HG02970 (cell line): ENCODE measurements around the gene STYXL1.
"Not testable (repeated sequence)": the region's sequence is repeated elsewhere in the genome, so short reads cannot be mapped to it uniquely, and the experiment has no call there.

Experiments
- ATAC-seq: cut with Tn5 transposase; IDR thresholded peaks from one replicate; pipeline ENCODE4 v1.9.1; 2021; ENCODE audit warnings: mild to moderate bottlenecking, moderate library complexity, moderate number of reproducible peaks; ENCODE audit not compliant: unreplicated experiment, low FRiP score

Gene STYXL1

DNA sequence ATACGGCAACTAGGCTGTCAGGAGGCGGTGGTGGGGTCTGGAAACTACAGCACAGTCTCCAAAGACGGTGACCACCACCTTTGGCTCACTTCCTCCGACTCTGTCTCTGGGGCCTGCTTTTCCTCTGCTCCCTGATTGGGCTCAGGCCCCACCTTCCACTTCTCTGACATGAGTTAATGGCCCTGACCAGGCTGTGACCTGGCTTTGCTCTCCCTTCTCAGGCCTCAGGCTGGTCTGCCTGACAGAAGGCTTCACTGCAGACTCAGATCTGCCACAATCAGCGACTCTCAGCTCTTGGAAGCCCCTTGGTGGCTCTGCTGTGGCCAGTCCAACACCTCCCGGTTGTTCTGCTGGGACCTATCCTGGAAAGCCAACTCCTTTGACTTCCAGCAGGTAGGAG lies 7.7 kb downstream of the STYXL1 start:
- ATAC-seq = no peak

GRCh38 chr7:76037310-76037709 lies 10.5 kb downstream of the STYXL1 start:
- ATAC-seq = no peak

DNA sequence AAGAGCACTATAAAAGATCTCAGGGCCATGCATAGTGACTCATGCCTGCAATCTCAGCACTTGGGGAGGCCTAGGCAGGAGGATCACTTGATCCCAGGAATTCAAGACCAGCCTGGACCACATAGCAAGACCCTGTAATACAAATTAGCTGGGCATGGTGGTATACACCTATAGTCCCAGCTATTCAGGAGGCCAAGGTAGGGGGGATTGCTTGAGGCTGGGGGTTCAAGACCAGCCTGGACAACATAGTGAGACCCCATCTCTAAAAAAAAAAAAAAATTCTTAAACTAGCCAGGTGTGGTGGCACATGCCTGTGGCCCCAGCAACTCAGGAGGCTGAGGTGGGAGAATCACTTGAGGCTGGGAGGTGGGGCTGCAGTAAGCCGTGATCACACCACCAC lies 15.8 kb downstream of the STYXL1 start:
- no peak for ATAC-seq

- ATAC-seq = not testable (repeated sequence)
These were observed 18.1 kb downstream of the STYXL1 start for GRCh38 chr7:76029682-76030081.

DNA sequence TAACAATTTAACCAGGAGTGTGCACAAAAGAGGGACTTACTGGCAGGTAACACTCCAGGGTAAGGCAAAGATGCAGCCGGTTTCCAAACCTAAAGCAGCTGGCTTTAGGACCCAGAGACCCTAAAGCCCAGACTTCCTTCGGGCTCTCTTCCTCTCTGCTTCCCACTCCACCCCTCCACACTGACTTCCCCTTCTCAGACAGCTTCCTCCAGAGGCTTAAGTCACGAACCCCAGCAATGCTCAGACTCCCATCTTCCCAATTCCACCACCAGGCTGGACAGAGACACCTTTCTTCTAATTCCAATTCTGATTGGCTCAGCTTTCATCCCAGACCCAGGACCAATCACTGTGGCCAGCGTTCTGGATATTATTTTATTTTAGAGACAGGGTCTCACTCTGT lies 24.8 kb downstream of the STYXL1 start:
- ATAC-seq = no peak

DNA sequence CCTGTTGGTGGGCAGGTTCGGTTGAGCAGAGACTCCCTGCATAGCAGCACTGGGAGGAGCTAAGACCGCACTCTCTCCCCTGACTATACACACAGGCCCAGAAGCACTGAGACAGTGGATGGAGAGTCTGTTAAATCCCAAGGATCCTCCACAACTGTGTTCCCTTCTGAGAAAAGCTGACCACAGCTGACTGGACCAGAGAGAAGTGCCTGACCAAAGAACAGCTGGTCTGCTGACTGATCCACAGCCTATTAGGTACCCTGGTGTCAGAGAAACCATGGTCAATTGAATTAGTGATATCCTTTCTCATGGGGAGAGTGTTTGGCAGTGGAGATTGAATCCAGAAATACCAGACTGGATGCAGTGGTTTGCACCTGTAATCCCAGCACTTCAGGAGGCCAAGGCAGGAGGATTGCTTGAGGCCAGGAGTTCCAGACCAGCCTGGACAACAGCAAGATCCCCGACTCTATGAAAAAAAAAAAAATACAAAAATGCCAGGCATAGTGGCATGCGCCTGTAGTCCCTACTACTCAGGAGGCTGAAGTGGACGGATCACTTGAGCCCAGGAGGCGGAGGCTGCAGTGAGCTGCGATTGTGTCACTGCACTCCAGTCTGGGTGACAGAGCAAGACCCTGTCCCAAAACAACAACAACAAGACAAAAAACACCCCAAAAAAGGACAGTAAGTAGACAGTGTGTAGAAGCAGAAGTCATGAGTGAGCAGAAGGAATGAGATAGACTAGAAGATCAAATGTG lies 25.6 kb downstream of the STYXL1 start:
- ATAC-seq = no peak

- ATAC-seq = no peak
These were observed 27.6 kb downstream of the STYXL1 start for GRCh38 chr7:76020031-76020714.

DNA sequence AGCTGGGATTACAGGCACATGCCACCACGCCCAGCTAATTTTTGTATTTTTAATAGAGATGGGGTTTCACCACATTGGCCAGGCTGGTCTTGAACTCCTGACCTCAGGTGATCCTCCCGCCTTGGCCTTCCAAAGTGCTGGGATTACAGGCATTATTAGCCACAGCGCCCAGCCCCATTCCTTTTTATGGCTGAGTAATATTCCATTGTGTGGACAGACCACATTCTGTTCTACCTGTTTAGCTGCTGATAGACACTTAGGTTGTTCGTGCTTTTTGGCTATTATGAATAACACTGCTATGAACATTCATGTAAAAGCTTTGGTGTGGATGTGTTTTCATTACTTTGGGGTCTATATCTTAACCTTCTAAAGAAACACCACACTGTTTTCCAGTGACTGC lies 29.3 kb downstream of the STYXL1 start:
- not testable (repeated sequence) for ATAC-seq

DNA sequence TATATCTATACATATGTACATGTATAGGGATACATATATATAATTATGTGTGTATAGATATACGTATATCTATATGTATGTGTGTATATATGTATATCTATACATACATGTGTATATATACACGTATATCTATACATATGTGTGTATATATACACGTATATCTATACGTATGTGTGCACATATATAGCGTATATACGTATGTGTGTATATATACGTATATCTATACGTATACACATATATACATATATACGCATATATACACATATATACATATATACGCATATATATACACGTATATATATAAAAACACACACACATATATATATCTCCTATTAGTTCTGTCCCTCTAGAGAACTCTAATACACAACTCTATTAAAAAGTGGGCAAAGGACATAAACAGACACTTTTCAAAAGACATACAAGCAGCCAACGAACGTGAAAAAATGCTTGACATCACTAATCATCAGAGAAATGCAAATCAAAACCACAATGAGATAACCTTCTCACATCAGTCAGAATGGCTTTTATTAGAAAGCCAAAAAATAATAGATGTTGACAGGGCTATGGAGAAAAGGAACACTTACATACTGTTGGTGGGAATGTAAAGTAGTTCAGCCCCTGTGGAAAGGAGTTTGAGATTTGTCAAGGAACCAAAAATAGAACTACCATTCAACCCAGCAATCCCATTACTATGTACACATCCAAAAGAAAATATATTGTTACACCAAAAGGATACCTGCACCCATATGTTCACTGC lies 31.4 kb downstream of the STYXL1 start:
- ATAC-seq = no peak

DNA sequence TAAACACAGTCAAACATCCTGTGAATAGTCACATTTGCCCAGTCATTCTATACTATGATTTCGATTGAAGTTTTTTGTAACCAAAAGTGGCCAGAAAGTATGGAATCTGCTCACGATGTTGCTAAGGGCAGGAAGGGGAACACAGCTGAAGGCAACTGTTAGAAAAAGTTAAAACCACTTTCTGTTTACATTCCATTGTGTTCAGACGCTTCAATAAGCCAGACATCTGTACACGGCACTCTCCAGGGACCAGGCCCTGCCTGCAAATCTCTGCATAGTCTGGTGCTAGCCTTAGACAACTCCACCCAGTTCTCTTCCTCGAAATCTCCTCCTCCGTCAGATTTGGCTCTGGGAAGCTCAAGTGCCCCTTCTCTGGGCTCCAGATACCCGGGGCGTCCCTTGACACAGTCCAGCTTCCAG lies 36.3 kb downstream of the STYXL1 start:
- no peak for ATAC-seq

DNA sequence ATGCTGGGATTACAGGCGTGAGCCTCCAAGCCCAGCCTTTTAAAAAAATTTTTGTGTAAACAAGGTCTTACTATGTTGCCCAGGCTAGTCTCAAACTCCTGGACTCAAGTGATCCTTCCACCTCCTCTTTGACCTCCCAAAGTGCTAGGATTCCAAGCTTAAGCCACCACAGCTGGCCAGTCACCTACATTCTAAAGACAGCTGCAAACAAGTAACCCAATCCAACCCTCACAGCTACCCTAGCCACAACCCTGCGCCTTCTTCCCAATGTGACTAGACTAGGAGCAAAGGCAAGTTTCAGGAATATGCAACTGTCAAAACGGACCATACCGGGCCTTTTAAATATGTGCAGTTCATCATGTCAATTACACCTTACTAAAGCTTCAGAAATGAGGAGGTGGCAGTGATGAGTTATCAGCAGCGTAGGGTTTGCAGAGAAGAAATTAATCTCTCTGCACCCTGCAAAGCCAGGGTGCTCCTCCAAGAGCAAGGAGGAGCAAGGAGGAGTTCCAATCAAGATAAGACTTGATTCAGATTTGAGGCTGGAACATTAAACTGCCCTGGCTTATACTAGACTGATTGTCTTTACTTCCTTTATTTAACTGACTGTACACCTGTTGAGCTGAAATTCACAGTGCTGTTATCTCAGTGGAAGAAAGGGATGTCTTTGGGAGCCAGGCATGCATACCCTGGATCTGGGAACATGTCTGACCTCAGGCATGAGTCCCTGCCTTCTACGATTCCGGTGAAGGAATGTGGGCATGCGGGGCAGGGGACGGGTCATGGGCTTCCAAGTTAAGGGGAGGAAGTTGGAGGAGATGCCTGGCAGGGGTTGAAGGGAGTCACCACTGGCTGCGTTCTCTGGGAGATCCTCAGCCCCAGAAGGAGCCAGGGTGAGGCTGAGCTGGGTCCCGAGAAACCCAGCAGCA lies 37.9 kb downstream of the STYXL1 start:
- ATAC-seq = no peak

- no peak for ATAC-seq
These were observed 39.6 kb downstream of the STYXL1 start for GRCh38 chr7:76008156-76008687.

GRCh38 chr7:76005004-76005403 lies 42.8 kb downstream of the STYXL1 start:
- ATAC-seq = not testable (repeated sequence)

- ATAC-seq = no peak
These were observed 44.4 kb downstream of the STYXL1 start for GRCh38 chr7:76003351-76003750.

DNA sequence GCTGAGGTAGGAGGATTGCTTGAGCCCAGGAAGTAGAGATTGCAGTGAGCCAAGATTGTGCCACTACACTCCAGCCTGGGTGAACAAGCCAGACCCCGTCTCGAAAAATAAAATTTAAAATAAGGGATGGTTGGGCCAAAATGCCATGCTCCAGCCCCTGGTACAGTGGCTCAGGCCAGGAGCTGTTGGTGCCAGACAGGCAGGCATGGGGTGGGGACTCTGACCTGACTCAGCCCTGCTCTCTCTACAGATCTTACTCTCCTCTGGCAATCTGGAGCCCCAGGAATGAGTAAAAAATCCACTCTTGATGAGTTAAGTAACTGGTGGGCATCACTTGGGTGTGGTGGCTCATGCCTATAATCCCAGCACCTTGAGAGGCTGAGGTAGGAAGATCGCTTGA lies 45.0 kb downstream of the STYXL1 start:
- no peak for ATAC-seq

- ATAC-seq = no peak
These were observed 45.7 kb downstream of the STYXL1 start for GRCh38 chr7:76002139-76002538.

GRCh38 chr7:76000566-76000965 lies 47.2 kb downstream of the STYXL1 start:
- no peak for ATAC-seq

GRCh38 chr7:75998038-75998437 lies 49.8 kb downstream of the STYXL1 start:
- no peak for ATAC-seq

GRCh38 chr7:75996476-75996875 lies 51.3 kb downstream of the STYXL1 start:
- ATAC-seq = no peak

DNA sequence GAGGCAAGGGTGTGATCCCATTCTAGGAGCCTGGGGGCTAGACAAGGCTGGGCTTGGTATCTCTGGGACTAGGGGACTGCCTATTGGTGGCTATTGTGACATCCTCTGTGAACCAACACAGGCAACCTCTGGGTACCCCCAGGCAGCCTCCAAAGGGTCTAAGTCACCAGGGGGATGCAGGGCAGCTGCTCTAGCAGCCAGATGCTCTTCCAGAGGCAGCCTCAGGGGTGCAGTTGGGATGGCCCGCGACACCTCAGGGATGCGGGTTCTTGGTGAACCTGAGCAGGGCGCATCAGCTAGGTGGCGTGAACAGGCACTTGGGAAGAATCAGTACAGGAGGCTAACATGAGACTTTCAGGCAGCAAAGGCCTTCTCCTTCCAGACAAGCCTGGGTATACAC lies 51.8 kb downstream of the STYXL1 start:
- no peak for ATAC-seq
